DND-41 (cell line): ENCODE data around the gene ITPR2.

ENCODE experiments used
- CTCF ChIP-seq: IDR thresholded peaks from 2 replicates; pipeline ENCODE4 v1.5.1; 2012; ENCODE audit warnings: borderline replicate concordance, low read length, moderate library complexity, mild to moderate bottlenecking; ENCODE audit not compliant: poor library complexity, severe bottlenecking; ENCODE audit errors: extremely low read depth
- EZH2 ChIP-seq: IDR thresholded peaks from 3 replicates; pipeline ENCODE4 v1.6.1; 2012; ENCODE audit warnings: borderline replicate concordance, low read depth, mild to moderate bottlenecking, moderate library complexity, low read length, inconsistent platforms; ENCODE audit not compliant: severe bottlenecking

- no peak for TF ChIP-seq CTCF
- TF ChIP-seq EZH2 = no peak
Observed at GRCh38 chr12:26339976-26340375, 493.0 kb downstream of the ITPR2 start.
